HG03558 (cell line): ENCODE results near the gene FLNB.
"Not testable (repeated sequence)": the region's sequence is repeated elsewhere in the genome, so short reads cannot be mapped to it uniquely, and the experiment has no call there.

Source experiments
- ATAC-seq: cut with Tn5 transposase; IDR thresholded peaks from one replicate; pipeline ENCODE4 v1.9.1; 2021; ENCODE audit warnings: moderate number of reproducible peaks; ENCODE audit not compliant: unreplicated experiment; ENCODE audit errors: extremely low read depth

The FLNB gene

DNA sequence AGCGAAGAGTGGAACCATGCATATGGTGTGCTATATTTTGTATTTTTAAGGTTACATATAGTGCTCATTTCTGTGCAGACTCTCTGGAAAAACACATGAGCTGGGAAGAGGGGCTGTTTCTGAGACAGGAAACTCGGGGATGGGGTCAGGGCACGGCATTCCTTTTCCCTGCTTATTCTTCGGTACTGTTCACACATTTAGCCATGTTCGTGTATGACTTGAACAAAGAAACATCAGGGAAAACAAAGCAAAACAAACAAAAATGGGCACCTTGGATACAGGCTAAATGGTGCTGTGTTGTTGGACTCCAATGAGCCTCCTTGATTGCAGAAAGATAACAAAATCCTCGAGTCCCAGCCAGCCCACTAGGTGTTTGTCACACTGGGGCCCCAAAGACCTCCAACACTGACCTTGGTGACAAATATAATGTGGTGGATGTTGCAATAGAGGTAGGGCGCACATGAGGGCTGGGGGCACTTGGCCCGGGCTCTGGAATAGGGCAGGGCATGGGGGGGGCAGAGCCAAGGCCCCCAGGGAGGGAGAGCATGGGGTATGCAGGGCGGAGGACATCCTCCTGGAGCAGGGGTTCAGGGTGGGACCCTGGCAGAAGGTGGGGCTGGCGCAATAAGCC lies 183.3 kb downstream of the FLNB start:
- no peak for ATAC-seq

DNA sequence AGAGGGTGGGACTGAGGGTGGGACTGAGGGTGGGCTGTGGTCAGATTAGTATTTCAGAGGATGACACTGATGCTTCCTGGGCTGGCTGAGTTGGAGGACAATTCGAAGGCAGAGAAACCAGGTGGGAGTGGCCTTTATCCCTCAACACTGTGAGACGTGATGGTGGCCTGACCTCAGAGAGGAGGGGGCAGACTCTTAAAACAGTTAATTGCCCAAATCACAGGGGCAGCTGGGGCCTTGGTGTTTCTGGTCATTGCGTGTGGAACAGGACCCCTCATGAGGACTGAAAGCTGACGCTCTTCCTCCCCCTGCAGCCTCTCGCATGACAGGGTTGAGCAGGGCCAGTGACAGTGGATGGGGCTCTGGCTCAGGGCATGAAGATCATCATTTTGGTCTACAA lies 183.8 kb downstream of the FLNB start:
- ATAC-seq: no peak

DNA sequence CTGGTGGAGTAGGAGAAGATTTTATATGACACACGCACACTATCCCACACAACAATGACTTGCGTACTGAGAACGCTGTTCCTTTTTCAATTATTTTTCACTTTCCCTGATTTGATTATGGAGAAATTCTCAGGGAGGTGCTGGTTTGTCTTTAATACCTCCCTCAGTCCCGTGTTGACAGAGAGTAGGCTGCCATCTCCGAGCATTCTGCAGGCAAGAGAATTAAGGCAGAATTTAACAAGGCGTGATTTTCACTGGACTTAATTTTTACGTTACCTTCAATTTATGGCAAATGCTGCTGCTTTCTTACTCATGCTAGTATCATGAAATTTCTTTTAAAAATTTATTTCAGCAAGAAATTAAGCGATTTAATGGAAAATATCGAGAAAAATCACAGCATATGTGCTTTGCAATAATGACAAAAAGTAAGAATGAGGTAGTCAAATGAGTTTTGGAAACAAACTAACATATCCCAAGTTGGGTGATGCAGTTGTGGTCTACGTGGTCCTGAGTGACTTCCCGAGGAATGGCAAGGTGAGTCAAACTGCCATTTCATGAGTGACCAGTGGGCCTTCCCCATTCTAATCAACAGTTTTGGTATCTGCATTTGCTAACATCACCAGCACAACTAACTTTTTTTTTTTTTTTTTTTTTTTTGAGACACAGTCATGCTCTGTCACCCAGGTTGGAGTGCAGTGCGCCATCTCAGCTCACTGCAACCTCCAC lies 185.6 kb downstream of the FLNB start:
- ATAC-seq: no peak

DNA sequence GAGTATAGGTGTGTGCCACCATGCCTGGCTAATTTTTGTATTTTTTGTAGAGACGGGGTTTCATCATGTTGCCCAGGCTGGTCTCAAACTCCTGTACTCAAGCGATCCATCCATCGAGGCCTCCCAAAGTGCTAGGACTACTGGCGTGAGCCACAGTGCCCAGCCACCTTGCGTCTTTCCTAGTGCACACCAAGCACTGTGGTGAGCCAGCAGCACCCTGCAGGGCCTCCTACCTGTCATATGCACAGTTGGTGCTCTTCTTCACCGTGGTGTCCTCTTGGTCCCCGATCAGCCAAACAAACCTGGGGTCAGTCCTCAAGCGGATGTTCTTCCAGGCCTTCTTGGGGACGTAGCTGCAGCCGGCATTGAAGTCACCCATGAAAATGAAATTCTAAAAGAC lies 189.4 kb downstream of the FLNB start:
- ATAC-seq: no peak

DNA sequence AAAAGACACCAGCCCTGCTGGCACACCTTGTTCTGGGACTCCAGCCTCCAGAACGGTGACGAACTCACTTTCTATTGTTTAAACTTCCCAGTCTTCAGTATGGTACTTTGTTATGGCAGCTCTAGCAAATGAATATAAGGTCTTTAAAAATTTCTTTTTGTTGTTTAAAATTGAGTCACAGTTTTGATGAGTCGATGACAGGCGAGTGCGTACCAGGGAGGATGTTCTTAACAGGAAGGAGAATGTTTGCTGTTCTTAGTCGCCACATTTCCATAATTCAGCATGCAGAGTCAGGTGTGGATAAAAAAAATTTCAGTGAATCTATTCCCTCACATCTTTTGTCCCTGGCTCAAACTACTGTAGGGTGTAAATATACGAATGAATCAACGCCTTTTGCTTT lies 190.1 kb downstream of the FLNB start:
- no peak for ATAC-seq

DNA sequence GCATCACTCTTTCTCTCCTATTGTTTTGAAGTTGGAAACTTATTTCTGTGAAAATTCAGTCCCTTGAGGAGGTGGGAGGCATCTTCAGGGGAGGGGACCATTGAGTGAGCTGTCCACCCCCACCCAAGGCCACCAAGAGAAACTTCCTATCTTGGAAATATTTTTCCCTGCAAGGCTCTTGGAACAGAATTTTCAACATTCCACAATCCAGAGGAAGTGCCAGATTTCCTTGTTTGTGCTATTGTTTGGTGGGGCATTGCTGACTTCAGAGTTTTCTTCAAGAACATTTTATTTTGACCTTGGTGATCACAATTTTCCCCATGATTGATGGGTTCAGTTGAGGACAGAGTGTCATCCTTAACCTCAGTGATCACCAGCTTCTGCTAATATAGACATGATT lies 190.6 kb downstream of the FLNB start:
- no peak for ATAC-seq

DNA sequence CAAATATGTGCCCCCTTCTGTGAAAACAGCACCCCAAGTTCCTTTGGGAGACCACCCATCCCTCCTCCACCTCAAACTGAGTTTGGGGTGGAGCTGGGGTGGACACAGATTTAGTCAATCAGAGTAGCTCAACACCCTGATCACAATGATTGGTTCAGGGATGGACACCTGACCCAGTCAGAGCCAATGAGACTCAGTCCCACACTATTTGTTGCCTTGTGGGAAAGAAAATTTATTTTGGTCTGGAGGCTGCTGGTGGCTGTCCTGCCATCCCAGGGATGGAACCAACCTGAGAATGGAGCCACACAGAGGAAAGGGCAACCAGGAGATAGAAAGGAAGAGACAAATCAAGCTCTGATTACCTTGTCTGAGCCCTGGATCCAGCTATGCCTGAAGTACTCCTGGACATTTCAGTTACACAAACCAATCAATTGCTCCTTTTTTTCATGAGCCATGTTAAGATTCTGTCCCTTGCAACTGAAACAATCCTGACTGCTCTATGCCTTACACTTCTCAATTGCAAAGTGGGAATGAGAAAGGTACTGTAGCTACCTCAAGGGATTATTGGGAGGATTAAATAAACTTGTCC lies 192.0 kb downstream of the FLNB start:
- no peak for ATAC-seq

DNA sequence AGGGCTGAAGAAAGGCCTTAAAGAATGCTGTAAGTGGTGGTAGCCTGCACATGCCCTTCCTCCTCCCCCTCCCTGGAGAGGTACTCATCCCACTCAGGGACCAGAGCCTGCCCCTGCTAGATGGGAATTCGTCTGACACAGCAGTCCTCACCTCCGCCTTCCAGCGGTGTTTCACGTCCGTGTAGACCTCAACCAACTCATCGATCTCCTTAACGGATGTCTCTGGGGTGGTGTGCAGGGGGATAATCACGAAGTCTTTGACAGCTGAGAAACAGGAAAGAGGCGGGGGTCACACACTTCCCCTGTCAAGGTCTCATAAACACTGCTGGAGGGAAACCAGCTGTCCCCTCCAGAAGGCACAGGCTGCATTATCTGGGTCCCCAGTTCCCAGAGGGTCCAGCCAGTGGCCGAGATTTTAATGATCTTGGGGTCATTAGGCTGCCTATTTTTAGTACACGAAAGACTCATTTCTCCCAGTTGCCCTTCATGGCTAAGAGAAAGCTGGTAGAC lies 192.7 kb downstream of the FLNB start:
- no peak for ATAC-seq

DNA sequence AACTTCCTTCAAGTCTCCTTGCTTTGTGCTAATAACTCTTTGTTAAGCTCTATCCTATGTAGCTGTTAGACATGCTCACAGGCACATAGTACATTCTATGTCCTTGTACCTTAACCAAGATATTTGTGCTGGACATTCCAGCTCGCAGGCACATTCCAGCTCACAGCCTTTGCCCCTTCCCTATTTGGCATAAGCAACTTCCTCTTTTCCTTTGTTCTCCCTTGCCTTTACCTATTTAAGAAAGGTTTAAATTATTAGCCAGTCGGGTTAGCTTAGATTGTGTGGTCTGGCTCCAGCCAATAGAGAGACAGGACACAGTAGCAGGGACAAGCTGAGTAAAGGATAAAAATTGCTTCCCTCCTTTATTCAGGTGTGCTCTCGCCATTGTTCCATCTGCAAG lies 193.2 kb downstream of the FLNB start:
- ATAC-seq: not testable (repeated sequence)

DNA sequence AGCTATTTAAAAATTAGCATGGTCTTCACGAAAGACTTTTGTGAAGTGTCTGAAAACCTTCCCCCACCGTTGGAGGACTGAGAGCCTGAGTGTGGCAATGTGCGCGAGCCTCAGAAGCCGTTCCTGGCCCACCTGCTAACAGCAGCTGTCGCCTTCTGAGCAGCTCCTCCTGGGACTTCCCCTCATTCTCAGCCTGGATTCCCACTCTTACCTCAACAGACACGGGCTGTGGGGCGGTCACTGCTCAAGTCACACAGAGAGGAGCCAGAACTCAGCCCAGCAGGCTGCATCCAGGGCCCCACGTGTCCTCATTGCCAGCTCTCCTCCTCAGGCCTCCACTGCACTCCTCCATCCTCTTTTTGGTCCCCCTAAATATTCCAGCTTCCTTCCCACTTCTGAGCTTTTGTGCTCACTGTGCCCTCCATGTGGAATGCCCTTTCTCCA lies 194.7 kb downstream of the FLNB start:
- ATAC-seq: peak; percentile 69

DNA sequence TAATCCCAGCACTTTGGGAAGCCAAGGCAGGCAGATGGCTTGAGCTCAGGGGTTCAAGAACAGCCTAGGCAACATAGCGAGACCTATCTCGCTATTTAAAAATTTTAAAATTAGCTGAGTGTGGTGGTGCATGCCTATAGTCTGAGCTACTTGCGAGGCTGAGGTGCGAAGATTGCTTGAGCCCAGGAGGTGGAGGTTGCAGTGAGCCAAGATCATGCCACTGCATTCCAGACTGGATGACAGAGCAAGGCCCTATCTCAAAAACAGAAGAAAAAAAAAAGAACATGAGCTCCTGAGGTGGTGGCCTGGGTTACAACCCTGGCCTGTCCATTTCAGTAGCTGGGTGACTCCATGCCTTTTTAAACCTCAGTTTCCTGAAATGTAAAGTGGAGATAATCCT lies 195.3 kb downstream of the FLNB start:
- no peak for ATAC-seq

DNA sequence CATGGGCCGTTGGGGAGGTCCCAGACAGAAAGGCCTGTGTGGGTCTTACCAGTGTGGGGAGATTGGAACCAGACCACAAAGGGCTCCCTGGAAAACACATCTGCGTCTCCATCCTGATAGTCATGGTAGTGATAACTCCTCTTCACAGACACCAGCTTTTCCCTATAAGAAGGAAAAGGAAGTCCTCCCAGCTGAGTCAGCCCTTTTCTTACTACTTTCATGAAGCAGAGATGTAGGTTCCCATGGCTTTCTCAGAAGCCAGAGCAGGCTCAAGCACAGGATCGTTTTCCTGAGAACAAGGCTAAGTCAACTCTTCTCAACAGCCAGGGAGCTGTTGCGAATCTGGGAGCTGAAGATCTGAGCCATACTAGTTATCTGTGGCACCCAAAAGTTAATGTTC lies 196.5 kb downstream of the FLNB start:
- ATAC-seq: no peak

DNA sequence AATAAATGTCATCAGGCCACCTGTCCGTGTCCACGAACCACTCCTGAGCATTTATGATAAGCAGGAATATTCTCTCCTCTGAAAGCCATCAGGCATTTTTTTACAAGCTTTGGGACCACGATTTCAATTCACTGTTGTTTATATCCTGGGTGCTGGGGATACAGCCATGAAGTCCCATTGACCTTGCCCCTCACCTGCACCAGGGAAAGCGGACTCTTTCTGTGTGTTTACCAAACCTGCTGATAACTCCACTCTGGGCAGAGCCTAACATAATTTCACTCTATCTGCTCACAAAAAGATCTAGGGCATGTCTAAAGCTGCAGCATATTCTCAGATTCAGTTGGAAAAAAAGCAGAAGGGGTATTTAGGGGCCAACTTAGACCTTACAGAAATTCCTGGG lies 197.8 kb downstream of the FLNB start:
- ATAC-seq: no peak

DNA sequence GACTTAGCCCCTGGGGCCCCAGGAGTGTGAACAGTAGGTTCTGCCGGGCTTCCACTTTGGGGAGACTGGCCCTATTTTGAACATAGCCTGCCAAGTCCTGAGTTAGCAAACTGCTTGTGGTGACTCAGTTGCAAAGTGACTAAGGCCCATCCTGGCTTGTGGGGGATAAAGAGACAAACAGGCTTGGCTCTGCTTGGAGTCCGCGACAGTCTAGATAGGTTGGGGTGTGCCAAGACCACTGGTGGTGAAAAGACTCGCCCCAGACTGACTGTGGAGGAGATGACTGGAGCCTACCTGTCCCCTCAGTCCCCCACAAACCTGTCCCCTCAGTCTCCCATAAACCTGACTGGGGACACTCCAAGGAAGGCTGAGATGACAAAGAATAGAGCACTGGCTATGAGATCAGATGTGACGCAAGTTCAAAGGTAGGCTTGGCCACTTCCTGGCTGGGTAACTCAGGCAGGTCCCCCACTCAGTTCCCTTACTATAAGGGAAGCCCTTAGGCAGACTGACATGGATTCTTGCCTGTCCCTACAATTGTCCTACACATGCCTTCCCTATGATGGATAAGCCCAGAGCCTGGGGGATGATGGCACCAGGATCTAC lies 198.3 kb downstream of the FLNB start:
- no peak for ATAC-seq

DNA sequence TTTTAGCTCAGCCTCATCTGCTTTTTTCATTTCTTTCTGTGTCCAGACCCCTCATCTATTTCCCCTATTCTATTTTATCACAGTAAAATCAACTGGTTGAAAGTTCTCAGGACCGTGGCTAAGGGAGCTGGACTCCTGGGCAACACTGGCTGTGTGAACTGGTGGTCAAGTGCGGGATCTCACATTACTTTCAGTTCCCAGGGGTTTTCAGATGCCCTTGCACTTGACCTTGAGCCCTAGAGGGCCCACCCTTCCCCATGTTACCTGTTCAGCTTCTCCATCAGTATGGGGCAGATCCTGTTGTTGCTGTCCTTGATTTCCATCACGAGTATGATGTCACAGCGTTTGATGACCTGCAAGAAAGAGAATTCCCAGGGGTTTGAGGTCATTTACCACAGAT lies 199.7 kb downstream of the FLNB start:
- ATAC-seq: no peak

DNA sequence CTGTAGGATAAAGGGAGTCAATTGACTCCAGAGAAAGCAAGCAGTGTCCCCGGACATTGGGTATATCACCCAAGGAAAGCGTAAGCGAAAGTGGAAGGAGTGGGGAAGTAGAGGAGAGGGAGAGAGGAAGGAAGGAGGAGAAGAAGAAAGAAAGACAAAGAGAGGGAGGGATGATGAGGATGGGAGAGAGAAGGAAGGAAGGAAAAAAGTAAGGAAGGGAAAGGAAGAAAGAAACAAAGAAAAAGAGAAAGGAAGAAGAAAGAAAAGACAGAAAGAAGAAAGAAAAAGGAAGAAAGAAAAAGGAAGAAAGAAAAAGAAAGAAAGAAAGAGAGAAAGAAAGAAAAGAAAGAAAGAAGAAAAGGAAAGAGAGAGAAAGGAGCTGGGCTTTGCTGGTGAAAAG lies 201.7 kb downstream of the FLNB start:
- no peak for ATAC-seq

DNA sequence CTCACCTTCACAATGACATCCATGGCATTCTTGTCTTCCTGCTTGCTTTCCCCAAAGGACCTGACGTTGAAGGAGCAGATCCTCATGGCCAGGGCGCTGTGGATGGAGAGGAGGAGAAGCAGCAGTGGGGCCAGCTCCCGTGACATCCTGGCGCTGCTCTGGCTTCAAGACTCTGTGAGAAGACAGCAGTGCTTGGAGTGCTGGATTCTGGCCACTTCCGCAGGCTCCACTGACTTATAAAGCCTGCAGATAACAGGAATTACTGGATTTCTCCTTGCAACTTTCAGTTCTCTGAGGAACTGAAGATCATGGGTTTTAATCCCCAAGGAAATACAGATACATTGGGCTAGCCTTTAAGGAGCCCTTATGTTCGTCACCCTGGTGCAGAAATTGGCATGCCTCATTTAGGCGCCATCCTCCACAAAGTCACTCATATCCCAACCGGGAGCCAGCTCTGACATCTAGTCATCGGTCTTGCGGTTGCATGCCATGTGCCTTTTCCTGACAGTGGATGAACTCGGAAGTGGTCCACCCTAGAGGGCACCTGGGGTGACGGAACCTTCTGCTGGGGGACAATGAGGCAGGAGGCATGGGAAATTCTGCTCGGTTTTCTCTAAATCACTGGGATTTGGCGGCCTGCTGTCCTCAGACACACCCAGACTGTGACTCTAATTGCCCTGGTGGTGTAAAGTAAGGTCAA lies 202.7 kb downstream of the FLNB start, which contains the start of gene DNASE1L3:
Gene DNASE1L3, minus strand, starts transcription at position 212 of the 700 bp plus-strand sequence. Its CDS starts 66 bp downstream, at position 146.
- no peak for ATAC-seq

DNA sequence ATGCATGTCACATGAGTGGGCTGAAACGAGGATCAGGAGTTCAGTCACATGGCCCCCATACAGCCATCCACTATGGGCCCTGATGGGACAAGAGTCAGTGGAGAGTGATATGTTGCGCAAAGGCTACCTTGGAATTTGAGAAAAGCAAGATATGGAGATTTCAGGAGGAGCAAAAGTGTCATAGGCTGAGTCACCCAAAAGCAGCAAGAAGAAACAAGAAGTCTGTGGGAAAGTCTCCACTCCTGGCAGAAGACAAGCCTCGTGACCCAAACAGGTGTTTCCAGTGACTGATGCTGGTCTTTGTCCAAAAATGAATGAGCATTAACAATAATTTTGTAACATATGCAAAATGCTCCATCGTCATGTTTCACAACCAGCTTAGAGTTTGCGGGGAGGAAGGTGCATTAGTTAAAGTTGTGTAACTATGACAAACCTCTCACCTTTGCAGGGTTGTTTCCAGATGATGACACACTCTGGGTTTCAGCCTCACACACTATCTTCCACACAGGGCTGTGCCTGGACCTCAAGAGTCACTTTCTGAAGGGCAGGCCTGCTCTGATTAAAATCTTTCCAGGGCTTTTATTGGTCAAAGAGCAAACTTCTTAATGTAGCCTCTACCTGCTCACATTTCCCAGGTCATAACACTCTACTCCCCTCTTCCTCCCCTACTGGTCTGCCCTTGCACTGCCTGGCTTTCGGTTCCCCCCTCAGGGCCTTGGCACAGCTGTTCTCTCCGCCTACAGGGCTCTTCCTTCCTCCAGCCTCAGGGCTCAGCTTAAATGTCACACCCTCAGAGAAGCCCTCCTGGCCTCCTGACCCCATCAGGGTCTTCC lies 206.5 kb downstream of the FLNB start:
- ATAC-seq: peak; percentile 56

DNA sequence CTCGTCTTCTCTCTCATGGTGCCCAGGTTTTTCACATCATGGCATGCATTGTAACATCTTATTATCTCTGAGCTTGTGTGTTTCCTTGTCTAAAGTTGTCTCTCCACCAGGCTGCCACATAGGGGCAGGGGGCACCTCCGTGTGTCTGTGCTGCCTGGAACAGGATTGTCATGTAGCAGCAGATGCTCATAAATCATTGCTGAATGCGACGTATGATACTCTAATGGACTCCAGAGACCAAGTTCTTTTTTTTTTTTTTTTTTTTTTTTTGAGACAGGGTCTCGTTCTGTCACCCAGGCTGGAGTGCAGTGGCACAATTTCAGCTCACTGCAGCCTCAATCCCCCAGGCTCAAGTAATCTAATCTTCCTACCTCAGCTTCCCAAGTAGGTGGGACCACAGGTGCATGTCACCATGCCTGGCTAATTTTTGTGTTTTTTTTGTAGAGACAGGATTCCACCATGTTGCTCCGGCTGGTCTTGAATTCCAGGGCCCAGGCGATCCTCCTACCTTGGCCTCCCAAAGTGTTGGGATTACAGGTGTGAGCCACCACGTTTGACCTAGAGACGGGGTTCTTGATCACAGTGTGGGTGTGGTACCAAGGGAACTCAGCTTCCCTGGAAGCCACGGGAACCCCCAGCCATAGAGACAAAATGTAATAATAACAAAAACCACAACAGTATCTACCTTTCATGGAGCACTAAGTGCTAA lies 207.2 kb downstream of the FLNB start:
- ATAC-seq: no peak
